Measurements from ENCODE around the gene HOXA7. TPM values are rescaled to one million over a fixed set of nuclear protein-coding genes. Genes with fewer than 3 reads are reported as not detected.
A peak's percentile ranks its signal among the peaks of the same experiment; 100 is the strongest.

Gene HOXA7
- total RNA-seq, 1 donor from 2014 or later: 12.0 TPM

- H3K27ac ChIP-seq: peak overlapping the region; percentile 89 to 97
- peaks cover 8 to 21% of the 10 kb centered on the region in 2 donors for H3K4me1 ChIP-seq
- intact Hi-C loops (cut with DNase I): loop anchor here (2.0 to 10.0 kb wide), 3 partner anchors 551 to 1304 kb away; partner anchors contain the start of genes CREB5 and HIBADH
- H3K9me3 ChIP-seq: no peaks in the 10 kb centered on the region
- TF ChIP-seq, protein P1, sequence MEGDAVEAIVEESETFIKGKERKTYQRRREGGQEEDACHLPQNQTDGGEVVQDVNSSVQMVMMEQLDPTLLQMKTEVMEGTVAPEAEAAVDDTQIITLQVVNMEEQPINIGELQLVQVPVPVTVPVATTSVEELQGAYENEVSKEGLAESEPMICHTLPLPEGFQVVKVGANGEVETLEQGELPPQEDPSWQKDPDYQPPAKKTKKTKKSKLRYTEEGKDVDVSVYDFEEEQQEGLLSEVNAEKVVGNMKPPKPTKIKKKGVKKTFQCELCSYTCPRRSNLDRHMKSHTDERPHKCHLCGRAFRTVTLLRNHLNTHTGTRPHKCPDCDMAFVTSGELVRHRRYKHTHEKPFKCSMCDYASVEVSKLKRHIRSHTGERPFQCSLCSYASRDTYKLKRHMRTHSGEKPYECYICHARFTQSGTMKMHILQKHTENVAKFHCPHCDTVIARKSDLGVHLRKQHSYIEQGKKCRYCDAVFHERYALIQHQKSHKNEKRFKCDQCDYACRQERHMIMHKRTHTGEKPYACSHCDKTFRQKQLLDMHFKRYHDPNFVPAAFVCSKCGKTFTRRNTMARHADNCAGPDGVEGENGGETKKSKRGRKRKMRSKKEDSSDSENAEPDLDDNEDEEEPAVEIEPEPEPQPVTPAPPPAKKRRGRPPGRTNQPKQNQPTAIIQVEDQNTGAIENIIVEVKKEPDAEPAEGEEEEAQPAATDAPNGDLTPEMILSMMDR (IDR thresholded peaks at IDR 0.05): no peak
- peak in 1 of 2 donors; percentile 90 for DNase-seq (ENCODE audit: low spot score in 2 of 2)
- H3K36me3 ChIP-seq: no peaks in the 10 kb centered on the region
- no peaks in the 10 kb centered on the region for H3K27me3 ChIP-seq
- peak overlapping the region; percentile 40 to 63 for H3K4me3 ChIP-seq
Observed at GRCh38 chr7:27111042-27111750, 45.3 kb downstream of the HOXA7 start.

- H3K36me3 ChIP-seq: no peaks in the 10 kb centered on the region
- H3K4me3 ChIP-seq: peak overlapping the region; percentile 40 to 63
- TF ChIP-seq, protein P1 (IDR thresholded peaks at IDR 0.05): no peak
- intact Hi-C loops (cut with DNase I): loop anchor here (2.0 to 10.0 kb wide), 3 partner anchors 552 to 1304 kb away; partner anchors contain the start of genes CREB5 and HIBADH
- peak in 1 of 2 donors; percentile 91 for DNase-seq (ENCODE audit: low spot score in 2 of 2)
- no peaks in the 10 kb centered on the region for H3K9me3 ChIP-seq
- no peaks in the 10 kb centered on the region for H3K27me3 ChIP-seq
- H3K4me1 ChIP-seq: peaks cover 12 to 25% of the 10 kb centered on the region in 2 donors
- peak overlapping the region; percentile 89 to 97 for H3K27ac ChIP-seq
Observed at GRCh38 chr7:27110186-27111031, 46.1 kb downstream of the HOXA7 start.

GRCh38 chr7:27109466-27110185 is 46.8 kb downstream of the HOXA7 start:
- Histone ChIP-seq H3K27ac (peak overlapping the region; percentile 89 to 97), H3K4me1 (peaks cover 12 to 30% of the 10 kb centered on the region in 2 donors), H3K9me3 (no peaks in the 10 kb centered on the region), H3K27me3 (no peaks in the 10 kb centered on the region), H3K4me3 (peak overlapping the region; percentile 40 to 79), H3K36me3 (no peaks in the 10 kb centered on the region)
- intact Hi-C loops (cut with DNase I): loop anchor here (2.0 to 10.0 kb wide), 3 partner anchors 553 to 1305 kb away; partner anchors contain the start of genes CREB5 and HIBADH
- no peak for DNase-seq (ENCODE audit: low spot score in 2 of 2)
- TF ChIP-seq, protein P1 (IDR thresholded peaks at IDR 0.05): no peak

DNA sequence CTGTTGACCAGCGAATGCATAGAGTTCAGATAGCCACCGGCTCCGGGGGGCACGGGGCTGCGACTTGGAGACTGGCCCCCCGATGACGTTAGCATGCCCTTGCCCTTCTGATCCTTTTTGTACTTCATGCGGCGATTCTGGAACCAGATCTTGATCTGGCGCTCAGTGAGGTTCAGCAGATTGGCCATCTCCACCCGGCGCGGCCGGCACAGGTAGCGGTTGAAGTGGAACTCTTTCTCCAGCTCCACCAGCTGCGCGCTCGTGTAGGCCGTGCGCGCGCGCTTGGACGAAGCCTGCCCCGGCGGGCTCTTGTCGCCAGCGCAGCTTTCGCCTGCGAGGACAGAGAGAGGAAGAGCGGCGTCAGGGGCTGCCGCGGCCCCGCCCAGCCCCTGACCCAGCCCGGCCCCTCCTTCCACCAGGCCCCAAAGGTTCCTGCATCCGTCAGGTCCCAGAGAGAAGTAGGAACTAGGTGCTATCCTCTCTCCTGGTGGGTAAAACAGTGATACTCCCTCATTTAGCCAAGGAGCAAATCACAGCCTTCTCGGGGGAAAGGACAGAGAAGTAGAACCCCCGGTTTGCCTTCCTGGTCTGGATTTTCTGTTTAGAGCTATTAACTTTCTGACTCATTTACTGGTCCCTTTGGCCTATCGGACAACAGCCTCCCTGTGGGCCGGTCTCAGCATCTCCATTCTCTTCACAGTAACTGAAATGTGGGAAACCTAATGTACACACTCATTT is 47.9 kb downstream of the HOXA7 start:
- Histone ChIP-seq H3K4me3 (peak overlapping the region; percentile 41 to 79), H3K36me3 (no peaks in the 10 kb centered on the region), H3K4me1 (peaks cover 12 to 30% of the 10 kb centered on the region in 2 donors), H3K27me3 (no peaks in the 10 kb centered on the region), H3K9me3 (no peaks in the 10 kb centered on the region), H3K27ac (peak overlapping the region; percentile 89 to 97)
- peak in 1 of 2 donors; percentile 71 for DNase-seq (ENCODE audit: low spot score in 2 of 2)
- TF ChIP-seq, protein P1 (IDR thresholded peaks at IDR 0.05): no peak
- intact Hi-C loops (cut with DNase I): no loop called here
